HG03064 (cell line): ENCODE data around the gene PDYN.

Experiments used
- ATAC-seq: cut with Tn5 transposase; IDR thresholded peaks from one replicate; pipeline ENCODE4 v1.9.1; 2021; ENCODE audit warnings: low read depth; ENCODE audit not compliant: unreplicated experiment

PDYN gene

DNA sequence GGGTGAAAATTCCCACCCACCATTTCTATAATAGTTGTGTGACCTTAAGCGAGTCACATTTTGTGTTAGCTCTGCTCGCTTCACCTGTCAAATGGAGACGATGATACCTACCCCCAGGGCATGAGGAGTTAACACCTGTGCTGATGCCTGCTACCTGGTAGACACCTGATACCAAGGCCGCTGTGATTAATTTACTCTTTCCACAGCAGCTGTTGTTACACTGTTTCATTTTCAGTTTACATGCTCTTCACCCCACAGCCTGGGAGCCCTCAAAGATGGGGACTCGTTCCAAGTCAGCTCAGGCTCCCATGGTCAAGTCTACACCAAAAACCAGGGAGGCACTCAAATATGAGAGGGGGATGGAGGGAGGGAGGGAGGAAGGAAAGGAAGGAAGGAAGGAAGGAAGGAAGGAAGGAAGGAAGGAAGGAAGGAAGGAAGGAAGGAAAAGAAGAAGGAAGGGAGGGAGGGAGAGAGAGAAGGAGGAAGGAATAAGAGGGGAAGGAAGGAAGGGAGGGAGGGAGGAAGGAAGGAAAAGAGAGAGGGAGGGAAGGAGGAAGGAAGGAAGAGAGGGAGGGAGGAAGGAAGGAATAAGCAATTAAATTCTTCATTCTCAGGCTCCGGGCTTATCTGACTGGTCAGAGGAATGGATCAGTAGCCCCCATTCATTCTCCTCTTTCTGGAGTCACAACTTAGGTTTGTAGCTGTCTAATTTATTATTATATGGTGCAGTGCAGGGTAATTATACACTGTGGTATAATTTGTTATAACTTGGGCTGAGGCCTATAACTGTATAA lies 40.9 kb downstream of the PDYN start:
- no peak for ATAC-seq

DNA sequence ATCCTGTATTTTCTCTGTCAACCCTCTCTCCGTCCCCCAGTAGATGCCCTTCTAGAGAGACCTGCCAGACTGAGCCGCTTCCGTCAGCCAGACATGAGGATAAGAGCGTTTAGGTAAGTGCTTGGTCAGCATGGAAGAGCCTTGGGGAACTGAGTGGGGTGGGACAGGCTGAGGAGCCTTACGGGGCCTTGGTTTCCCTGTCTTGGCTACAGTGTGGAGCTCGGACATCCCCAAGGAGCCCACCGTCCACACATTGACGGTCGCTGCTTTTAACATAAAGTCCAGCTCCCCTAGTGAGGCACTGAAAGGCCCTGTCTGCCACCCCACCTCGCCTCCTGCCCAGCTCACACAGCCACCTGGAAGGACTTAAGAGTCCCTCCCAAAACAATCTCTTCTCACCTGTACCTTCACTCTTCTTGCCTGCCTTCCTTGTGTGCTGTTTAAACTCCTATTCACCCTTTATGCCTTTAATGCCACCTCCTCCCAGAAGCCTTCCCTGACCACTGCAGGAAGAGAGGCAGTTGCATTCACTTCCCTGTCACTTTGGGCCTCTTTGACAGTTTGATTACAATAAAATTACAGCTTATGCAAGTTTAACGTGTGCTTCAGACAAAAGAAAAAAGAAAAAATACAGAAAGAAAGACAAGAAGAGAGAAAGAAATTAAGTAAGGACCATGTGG lies 42.3 kb downstream of the PDYN start:
- no peak for ATAC-seq

DNA sequence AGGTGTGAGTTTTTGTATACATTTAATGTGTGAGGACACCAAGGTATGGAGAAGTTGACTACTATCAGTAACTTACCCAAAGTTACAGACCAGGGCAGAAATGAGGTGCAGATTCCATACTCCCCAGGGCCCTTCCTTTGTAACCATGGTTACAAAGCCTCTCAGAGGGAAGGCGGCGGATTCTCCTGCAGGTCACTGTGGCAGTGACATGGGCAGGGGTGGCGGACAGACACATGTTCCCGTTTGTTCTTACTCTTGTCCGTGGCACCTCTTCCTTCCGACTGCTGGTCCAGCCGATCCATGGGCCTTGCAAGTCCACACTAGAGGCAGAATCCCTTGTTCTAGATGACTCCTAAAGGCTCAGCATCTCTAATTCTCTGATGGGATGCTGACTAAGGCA lies 43.0 kb downstream of the PDYN start:
- ATAC-seq: no peak

DNA sequence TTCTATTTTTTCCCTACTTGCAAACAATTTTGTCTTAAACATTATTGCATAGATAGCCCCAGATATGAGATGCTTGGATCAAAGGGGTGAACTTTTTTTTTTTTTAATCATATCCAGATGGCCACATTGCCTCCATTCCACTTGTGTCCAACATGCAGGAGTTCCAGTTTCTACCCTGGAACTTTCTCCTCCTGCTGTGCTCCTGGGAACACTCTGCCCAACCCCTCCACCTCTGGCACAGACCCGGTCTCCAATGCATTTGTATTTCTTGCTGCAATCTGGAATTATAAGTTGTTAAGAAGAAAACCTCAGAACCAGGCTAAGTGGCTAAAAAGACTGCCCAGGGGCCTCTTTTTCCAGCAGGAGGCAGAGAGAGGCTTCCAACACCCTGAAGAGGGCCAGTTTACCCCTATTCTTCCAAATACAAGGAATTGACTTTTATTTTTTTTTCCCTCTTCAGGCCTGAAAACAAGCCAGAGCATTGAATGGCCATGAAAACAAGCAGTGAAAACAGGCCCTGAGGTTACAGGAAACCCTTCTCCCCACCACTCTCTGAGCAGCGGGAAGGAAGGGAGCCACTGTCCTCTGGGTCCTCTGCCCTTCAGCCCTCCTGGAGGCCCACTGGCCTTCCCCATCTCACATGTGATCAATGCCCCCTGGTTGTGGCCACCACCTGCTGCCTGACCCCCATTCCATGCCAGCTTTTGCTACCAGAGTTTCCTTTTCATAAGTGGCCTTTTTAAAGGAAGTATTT lies 44.3 kb downstream of the PDYN start:
- no peak for ATAC-seq

DNA sequence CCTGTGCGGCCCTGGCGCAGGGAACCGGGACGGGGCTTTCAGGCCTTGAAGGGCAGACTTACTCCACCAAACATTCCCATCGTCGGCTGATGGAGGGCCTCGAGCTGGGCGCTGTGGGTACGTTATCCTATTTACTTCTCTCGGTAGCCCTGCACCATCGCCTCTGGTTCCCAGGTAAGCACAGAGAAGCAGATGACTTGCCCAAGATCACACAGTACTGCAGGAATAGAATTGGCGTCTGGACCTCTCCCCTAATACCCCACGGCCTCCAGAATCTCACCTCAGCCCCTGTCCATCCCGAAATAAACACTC lies 46.4 kb downstream of the PDYN start:
- no peak for ATAC-seq

DNA sequence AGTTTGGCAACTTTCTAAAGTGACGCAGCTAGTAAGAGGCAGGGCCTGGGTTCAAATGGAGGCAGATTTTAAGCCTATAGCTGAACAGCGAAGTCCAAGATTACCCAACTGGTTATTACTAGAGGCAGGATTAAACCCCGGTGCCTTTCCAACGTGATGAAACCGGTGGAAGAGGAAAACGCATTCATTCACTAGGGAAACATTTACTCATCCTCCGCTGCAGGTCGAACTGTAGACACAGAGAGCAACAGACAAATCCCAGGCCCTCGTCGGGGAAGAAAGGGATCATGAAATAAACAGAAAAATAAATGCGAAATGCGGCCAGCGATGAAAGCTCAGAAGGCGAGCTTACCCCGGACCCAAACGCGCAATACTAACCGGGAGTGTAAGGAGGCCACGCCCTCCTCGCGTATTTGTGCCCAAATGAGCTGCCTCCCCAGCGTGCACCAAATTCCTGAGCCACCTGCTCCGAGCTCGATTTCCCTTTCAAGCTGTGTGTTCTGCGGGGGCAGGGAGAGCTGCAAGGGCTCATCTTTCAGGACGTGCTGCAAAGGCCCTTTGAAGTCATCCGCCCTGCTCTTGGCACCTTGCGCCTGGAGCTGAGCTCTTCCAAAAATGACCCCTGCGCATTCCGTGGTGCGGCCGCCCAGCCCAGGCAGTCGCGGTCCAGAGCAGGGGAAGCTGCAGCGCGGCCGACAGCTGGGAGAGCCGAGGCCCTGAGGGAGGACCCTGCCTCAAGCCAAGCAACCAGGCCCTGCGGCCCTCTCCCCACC lies 46.9 kb downstream of the PDYN start:
- no peak for ATAC-seq

DNA sequence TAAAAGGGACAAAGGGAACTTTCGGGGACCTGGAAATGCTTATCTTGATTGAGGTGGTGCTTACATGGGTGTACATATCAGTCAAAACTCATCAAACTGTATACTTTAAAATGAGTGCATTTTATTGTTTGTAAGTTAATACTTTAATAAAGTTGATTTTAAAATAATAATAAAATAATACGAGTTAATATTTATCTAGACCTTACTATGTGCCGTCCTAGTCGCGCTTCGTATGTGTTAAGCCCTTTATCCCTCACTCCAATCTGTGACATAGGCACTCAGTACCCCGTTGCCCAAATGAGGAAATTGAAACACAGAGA lies 47.5 kb downstream of the PDYN start:
- no peak for ATAC-seq

DNA sequence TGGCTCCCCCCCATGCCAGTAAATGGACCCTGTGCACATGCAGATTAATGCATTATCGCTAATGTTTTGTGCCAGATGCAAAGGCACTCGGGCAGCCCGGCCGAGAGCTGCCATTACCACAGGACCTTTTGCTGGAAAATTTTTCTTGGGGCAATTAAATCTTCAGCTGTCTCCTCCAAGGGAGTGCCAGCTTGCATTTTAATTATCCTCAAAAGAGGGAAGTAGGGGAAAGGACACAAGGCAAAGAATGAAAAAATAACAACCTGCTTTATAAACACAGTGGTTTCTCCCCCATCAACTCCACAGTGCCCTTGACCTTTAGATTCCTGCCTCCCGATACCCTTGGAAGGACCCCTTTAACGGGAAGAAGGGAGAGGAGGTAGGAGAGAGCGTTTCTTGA lies 48.2 kb downstream of the PDYN start:
- ATAC-seq: no peak

DNA sequence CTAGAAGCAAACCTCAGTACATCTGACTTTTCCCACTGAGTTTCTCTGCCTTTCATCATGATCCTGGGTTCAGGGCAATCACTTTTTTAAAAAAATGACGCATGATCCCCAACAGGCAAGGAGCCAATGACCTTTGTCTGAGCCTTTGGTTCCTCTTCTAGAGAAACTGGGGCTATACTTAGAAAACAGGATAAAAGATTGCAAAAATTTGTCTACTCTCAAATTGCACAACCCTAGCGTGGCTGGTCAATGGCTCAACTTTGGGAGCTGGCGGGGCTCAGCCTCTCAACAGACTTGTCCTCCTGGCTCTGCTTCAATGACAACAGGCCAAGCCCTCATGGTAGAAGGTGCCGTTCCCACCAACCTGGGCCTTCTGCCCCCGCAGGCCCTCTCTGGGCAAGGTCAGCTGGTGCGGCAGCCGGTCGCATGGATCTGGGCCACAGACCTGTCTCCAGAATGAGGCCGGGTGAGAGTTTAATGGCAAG lies 48.7 kb downstream of the PDYN start:
- ATAC-seq: no peak

DNA sequence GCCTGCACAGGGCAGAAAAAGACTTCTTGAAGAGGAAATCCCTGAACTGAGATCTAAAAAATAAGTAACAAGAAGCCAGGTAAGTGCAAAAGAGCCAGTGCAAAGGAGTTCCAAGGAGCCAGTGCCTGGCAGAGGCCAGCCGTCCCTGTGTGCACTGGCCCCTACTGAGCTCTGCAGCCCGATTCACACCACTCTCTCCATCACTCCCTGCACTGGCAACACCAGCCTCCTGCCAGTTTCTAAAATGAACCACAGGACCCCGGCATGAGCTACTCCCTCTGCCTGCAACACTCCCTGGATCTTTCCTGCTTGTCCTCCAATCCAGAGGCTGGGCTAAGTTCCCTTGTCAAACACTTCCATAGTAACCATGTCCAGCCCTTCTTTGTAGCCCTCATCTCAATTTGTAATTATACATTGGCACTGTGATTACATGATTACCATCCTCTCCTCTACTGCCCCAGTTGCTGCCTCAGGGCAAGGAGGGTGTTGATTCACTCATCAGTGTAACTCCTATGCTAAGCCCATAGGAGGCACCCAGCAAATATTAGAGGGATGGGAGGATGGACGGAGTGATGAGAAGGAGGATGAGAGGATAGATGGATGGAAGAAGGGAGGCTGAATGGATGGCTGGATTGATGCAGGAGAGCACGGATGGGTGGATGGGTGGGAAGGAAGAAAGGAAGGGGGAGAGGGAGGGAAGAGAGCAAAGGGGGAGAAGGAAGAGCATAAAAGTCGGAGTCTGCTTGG lies 49.3 kb downstream of the PDYN start:
- no peak for ATAC-seq

DNA sequence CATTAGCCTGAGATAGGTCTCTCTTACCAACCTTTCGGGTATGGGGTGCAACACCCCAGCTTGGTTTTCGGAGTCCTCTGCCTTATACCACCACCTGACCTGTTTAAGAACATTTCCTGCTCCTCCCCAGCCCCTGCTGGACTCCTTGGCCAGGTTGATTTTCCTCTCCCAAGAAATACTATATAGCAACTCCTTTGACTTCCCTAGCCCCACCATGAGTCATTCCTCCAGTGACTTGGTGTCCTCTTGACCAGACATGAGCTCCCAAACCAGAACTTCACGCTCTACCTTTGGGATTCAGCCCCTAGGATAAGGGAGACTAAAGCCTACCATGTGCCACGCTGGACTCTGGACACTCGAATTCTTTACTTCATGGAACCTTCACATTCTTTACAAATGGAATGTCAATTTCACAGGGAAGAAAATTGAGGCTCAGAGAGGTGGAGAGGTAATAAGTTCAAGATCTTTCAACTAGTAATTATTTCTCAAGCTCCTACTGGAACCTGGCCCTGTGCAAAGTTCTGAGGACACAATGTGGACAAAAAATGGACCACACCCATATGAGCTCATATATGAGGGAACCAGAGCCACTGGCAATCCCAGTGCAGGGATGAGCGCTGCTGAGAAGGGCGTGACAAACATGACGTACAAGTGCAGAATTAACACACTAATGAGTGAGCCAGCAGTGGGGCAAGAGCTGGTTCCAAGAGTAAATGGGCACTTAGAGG lies 50.4 kb downstream of the PDYN start:
- ATAC-seq: no peak

DNA sequence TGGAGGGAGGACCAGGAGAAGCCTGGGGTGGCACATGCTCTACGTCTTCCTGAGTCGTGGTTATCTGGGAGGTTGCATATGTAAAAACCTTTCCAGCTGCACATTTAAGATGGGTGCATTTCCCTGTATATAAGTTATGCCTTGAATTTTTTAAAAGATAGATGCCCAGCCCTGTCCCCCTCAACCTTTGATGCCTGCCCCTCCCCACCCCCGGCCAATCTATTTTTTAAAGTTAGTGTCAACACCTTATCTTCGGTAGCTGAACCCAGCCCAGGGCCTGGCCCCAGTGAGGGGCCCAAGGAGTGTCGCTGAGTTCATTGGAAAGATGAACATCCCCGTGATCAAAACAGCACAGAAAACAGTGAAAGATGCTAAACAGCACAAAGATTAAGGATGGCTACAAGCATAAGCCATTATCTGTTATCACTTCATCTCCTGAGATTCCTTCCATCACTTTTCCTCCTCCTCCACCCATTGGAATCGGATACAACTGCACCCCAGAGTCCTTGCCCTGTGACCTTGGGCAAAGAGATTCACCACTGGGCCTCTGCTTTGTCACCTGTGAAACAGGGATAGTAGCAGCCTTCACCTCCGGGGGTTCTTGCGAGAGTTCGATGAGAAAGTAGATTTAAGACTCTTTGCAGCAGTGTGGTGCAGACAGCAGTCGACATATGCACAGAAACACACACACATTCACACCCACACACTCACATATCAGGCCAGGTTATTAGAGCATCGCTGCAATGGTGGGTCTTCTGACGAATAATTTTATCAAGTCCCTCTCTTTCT lies 51.2 kb downstream of the PDYN start:
- no peak for ATAC-seq

DNA sequence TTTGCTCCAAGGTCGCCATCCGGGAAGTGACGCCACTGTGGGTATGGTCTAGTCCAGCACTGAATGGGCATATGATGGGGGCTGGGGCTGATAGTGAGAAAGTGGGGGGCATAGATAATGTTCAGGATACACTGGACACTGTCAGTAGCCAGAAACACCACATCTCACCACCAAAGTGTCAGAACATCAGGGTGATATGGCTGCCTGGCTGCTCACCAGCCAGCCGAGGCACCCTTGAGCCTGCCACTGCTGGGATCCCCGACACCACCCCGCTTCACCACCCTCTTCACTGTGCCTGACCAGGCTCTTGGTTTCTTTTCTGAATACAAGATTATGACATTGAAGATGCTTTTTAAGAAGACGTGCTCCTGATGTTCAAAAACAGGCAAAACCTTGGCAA lies 51.8 kb downstream of the PDYN start:
- no peak for ATAC-seq

DNA sequence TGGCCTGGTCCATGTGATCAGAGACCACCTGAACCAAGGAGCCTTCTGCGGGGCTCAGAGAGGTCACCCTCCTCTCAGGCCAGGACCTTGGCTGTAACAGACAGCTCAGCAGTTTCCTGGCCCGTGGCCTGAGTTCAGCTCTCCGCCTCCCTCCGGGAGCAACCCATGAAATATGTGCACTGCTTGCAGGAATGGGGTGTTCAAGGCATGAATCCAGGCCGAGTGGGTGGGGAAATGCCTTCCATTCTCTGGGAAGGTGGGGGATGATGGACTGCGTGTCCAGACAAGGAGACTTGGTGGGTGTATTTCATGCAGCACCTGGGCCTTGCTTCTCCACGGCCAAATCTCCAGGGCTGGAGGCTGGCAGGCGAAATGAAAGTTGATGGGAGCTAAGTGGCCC lies 52.6 kb downstream of the PDYN start:
- no peak for ATAC-seq

DNA sequence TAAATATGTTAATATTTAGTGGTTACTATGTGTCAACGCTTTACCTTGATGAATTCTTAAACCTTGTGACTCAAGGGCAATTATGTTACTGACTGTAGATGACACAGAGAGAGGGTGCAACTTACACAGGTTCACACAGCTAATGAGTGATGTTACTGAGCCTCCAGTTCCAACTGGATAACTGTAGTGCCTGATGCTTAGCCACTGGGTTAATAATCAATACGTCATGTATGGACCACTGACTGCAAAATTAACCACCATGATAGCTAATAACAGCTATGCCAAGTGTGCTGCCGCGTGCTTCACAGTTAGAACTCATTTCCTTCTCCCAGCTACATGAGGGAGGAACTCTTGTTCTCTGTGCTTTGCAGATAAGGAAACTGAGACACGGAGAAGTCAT lies 53.3 kb downstream of the PDYN start:
- no peak for ATAC-seq

DNA sequence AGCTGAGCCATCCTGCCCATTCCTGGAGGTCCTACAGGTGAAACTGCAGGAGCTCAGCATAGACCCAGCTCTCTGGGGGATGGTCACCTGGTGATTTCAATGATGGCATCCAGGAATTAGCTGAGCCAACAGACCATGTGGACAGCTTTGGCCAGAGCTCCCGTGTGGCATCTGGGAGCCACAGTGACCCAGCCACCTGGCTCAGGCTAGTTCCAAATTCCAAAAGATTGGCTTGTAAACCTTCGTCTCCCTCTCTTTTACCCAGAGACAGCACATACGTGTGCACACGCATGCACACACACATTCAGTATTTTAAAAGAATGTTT lies 54.6 kb downstream of the PDYN start:
- no peak for ATAC-seq

DNA sequence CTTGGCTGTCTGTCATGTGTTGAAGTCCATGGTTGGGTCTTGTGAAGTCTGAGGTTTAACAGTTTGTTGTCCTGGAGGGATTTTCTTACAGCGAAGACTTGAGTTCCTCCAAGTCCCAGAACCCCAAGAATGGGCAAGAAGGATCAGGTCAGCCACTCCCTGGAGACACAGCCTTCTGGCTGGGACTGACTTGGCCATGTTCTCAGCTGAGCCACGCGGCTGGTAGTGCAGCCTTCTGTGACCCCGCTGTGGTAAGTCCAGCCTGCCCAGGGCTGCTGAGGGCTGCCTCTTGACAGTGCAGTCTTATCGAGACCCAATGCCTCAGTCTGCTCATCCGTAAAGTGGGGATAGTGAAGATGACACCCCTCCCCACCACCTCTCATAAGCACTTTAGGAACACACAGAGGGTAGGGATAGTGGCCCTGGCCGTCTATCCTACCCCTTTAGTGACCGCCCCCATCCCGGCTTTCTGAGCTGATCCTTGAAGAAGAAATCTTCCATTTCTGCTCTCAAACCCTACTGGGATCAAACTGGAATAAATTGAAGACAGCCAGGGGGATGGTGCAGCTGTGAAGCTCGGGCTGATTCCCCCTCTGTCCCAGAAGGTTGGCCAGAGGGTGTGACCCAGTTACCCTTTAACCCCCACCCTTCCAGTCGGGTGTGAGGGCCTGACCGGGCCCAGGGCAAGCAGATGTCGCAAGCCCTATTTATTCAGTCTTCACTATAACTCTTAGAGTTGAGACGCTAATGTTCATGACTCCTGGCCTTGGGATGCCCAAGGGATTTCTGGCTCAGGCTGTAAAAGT lies 55.2 kb downstream of the PDYN start:
- no peak for ATAC-seq

DNA sequence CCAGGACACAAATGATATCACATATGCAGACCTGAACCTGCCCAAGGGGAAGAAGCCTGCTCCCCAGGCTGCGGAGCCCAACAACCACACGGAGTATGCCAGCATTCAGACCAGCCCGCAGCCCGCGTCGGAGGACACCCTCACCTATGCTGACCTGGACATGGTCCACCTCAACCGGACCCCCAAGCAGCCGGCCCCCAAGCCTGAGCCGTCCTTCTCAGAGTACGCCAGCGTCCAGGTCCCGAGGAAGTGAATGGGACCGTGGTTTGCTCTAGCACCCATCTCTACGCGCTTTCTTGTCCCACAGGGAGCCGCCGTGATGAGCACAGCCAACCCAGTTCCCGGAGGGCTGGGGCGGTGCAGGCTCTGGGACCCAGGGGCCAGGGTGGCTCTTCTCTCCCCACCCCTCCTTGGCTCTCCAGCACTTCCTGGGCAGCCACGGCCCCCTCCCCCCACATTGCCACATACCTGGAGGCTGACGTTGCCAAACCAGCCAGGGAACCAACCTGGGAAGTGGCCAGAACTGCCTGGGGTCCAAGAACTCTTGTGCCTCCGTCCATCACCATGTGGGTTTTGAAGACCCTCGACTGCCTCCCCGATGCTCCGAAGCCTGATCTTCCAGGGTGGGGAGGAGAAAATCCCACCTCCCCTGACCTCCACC lies 56.4 kb downstream of the PDYN start:
- no peak for ATAC-seq
